ENCODE results near the gene TAF10. TPM values are rescaled to one million over a fixed set of nuclear protein-coding genes. Genes with fewer than 3 reads are reported as not detected.

Gene TAF10
- total RNA-seq, 1 experiment from 2014 or later = 51.5 TPM

DNA sequence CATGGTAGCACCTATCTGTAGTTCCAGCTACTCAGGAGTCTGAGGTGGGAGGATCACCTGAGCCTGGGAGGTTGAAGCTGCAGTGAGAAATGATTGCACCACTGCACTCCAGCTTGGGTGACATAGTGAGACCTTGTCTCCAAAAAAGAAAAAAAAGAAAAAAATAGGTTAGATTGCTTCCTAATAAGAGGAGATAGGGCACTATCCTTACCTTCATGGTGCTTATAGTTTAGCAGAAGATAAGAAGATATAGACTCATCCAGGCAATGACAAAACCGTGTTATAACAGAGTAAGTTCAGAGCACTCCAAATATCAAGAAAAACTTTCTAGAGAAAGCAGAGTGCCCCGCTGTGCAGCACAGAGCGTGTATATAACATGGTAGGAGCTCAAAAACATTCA lies 50.7 kb downstream of the TAF10 start:
- Histone ChIP-seq H3K36me3 (ENCODE audit: low read depth) (no peaks in the 10 kb centered on the region), H3K9me2 (ENCODE audit: insufficient read depth) (no peaks in the 10 kb centered on the region), H3K4me2 (no peak overlapping the region), H3F3A (ENCODE audit: insufficient read depth, low read depth) (no peaks in the 10 kb centered on the region), H3K4me1 (replicated peaks; ENCODE audit: insufficient read depth) (no peaks in the 10 kb centered on the region), H3K27ac (no peak overlapping the region), H3K4me3 (no peak overlapping the region), H2AFZ (no peak overlapping the region), H3K9me3 (ENCODE audit: insufficient read depth, low read depth) (no peaks in the 10 kb centered on the region), H3K79me2 (ENCODE audit: low read depth) (no peaks in the 10 kb centered on the region), H3K27me3 (ENCODE audit: insufficient read depth, low read depth) (no peaks in the 10 kb centered on the region), H4K20me1 (ENCODE audit: insufficient read depth) (no peaks in the 10 kb centered on the region)
- ChIA-PET POLR2A (ENCODE audit: unreplicated experiment) (no interaction called here), CTCF (no interaction called here)
- no TSS peak for BruUV-seq (replicated peaks)
- no peak for TF ChIP-seq EZH2 (IDR thresholded peaks at IDR 0.05; ENCODE audit: low read depth)
- TF ChIP-seq, protein P1, sequence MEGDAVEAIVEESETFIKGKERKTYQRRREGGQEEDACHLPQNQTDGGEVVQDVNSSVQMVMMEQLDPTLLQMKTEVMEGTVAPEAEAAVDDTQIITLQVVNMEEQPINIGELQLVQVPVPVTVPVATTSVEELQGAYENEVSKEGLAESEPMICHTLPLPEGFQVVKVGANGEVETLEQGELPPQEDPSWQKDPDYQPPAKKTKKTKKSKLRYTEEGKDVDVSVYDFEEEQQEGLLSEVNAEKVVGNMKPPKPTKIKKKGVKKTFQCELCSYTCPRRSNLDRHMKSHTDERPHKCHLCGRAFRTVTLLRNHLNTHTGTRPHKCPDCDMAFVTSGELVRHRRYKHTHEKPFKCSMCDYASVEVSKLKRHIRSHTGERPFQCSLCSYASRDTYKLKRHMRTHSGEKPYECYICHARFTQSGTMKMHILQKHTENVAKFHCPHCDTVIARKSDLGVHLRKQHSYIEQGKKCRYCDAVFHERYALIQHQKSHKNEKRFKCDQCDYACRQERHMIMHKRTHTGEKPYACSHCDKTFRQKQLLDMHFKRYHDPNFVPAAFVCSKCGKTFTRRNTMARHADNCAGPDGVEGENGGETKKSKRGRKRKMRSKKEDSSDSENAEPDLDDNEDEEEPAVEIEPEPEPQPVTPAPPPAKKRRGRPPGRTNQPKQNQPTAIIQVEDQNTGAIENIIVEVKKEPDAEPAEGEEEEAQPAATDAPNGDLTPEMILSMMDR (conservative IDR thresholded peaks at IDR 0.05) = no peak
- intact Hi-C loops (cut with micrococcal nuclease; ENCODE audit: unreplicated experiment) = no loop called here
- no peak for DNase-seq

Other genes starting within 250 kb of the TAF10 start
- gene SMPD1, start 221.7 kb downstream of the TAF10 start, total RNA-seq (2021) = 7.2 and 9.2 TPM in 2 replicates
- 0.90 and 1.4 TPM in 2 replicates for gene APBB1, start 193.1 kb downstream of the TAF10 start, total RNA-seq (2021)
- 0.68 TPM in 1 of 2 replicates, not detected in the other for gene HPX, start 171.2 kb downstream of the TAF10 start, total RNA-seq (2021)
- 7.1 and 9.0 TPM in 2 replicates for gene TRIM3, start 138.3 kb downstream of the TAF10 start, total RNA-seq (2021)
- 42.7 and 49.5 TPM in 2 replicates for gene ARFIP2, start 130.9 kb downstream of the TAF10 start, total RNA-seq (2021)
- 18.5 and 22.3 TPM in 2 replicates for gene TIMM10B, start 130.7 kb downstream of the TAF10 start, total RNA-seq (2021)
- gene DNHD1, start 114.9 kb downstream of the TAF10 start, total RNA-seq (2021) = 13.9 and 14.0 TPM in 2 replicates
- 10.0 and 10.1 TPM in 2 replicates for gene RRP8, start 8.6 kb downstream of the TAF10 start, total RNA-seq (2021)
- gene ILK, start 8.4 kb downstream of the TAF10 start, total RNA-seq (2021) = 65.3 and 69.7 TPM in 2 replicates
- gene TPP1, start 7.2 kb upstream of the TAF10 start, total RNA-seq (2021) = 31.4 and 46.7 TPM in 2 replicates
- gene DCHS1, start 43.6 kb upstream of the TAF10 start, total RNA-seq (2021) = 0.20 and 0.22 TPM in 2 replicates
- gene MRPL17, start 71.1 kb upstream of the TAF10 start, total RNA-seq (2021) = 35.5 and 42.4 TPM in 2 replicates
- gene OR2AG2, start 159.8 kb upstream of the TAF10 start, total RNA-seq (2021) = 0.11 and 0.25 TPM in 2 replicates
- not detected in 2 replicates for gene OR2AG1, start 170.8 kb upstream of the TAF10 start, total RNA-seq (2021)
- 0.48 TPM in 1 of 2 replicates, not detected in the other for gene OR6A2, start 187.5 kb upstream of the TAF10 start, total RNA-seq (2021)
- gene OR10A5, start 233.5 kb upstream of the TAF10 start, total RNA-seq (2021) = not detected in 2 replicates

Measured in PC-9 (cell line).